Prostate gland (tissue), 2 donors: Measurements from ENCODE around the gene RGS4. TPM values are rescaled to one million over a fixed set of nuclear protein-coding genes. Genes with fewer than 3 reads are reported as not detected.
A peak's percentile ranks its signal among the peaks of the same experiment; 100 is the strongest.

Source experiments
- DNase-seq: peaks from one replicate; pipeline ENCODE4 v3.0.0-alpha.2; 2019; ENCODE audit warnings: low spot score
- H3K27ac ChIP-seq, 2 donors: fragments of 200-600 bp; sonication (generic); 2 replicates each; pipeline ENCODE4 v1.5.1; 2017 to 2019
- H3K27me3 ChIP-seq: fragments of 200-600 bp; sonication (generic); replicated peaks from 2 replicates; pipeline ENCODE4 v1.5.1; 2019; ENCODE audit not compliant: insufficient read depth
- H3K36me3 ChIP-seq, 2 donors: fragments of 200-600 bp; sonication (generic); 1 replicate in 1 of 2; 2 replicates in 1 of 2; pipeline versions ENCODE4 v1.5.1 to v1.8.1; 2017 to 2019
- H3K4me1 ChIP-seq: fragments of 200-600 bp; sonication (generic); replicated peaks from 2 replicates; pipeline ENCODE4 v1.5.1; 2019
- H3K4me3 ChIP-seq, 2 donors: fragments of 200-600 bp; sonication (generic); 2 replicates each; pipeline ENCODE4 v1.5.1; 2017 to 2019
- H3K9me3 ChIP-seq: fragments of 200-600 bp; sonication (generic); 2 replicates; pipeline ENCODE4 v1.5.1; 2017
- POLR2A ChIP-seq: fragments of 450-650 bp; IDR thresholded peaks from one replicate; pipeline ENCODE4 v1.6.1; 2016; ENCODE audit warnings: antibody characterized with exemption, mild to moderate bottlenecking
- POLR2AphosphoS5 ChIP-seq: sonication (generic); formaldehyde crosslinking; IDR thresholded peaks from one replicate; pipeline ENCODE4 v1.6.1; 2017; ENCODE audit warnings: antibody characterized with exemption
- WGBS: methylation state at CpG from one replicate; pipeline ENCODE4 v1.1.5; 2018; 5-methylcytosine and 5-hydroxymethylcytosine counted together
- intact Hi-C: fragments of 100-400 bp; cut with DNase I; formaldehyde crosslinking; loops from one replicate; pipeline ENCODE4 v1.14.2; 2022
- total RNA-seq, 2 donors: library from RNA; depleted of rRNA; stranded (reverse); fragments of >200 nt; gene quantifications; one replicate each; pipeline ENCODE4 v1.1.0, GENCODE V29; 2016
- TF ChIP-seq, protein P1 (sequence below), 4 experiments: fragments of 200-600 bp in 2 of 4; fragments of 450-650 bp in 2 of 4; sonication (generic) in 2 of 4; IDR thresholded peaks; 1 replicate in 3 of 4; 2 replicates in 1 of 4; pipeline ENCODE4 v1.5.1; 2016 to 2019; ENCODE audit warnings: antibody characterized with exemption in 4 of 4, mild to moderate bottlenecking in 2 of 4, moderate library complexity in 2 of 4

RGS4 gene
- 10 to 100 TPM in 1 of 2 donors, 1 to 10 TPM in 1; 3.0 to 11.1 TPM for total RNA-seq

GRCh38 chr1:163069142-163069541 lies at the start of gene RGS4:
TSS of gene RGS4 (plus strand) at chr1:163069361. CDS start at chr1:163069485, 124 bp downstream.
- intact Hi-C loops, result loop anchor here (10.0 kb wide), 1 partner anchor 214 kb away; no protein-coding TSS in a partner anchor
- H3K4me1 ChIP-seq, result no peaks in the 10 kb centered on the region
- no peaks in the 10 kb centered on the region for H3K27me3 ChIP-seq
- no peaks in the 10 kb centered on the region for H3K36me3 ChIP-seq
- WGBS, result under 1% methylated on average over 13 of the region's 13 CpGs
- TF ChIP-seq POLR2A (no peak), POLR2AphosphoS5 (no peak)
- TF ChIP-seq, protein P1, sequence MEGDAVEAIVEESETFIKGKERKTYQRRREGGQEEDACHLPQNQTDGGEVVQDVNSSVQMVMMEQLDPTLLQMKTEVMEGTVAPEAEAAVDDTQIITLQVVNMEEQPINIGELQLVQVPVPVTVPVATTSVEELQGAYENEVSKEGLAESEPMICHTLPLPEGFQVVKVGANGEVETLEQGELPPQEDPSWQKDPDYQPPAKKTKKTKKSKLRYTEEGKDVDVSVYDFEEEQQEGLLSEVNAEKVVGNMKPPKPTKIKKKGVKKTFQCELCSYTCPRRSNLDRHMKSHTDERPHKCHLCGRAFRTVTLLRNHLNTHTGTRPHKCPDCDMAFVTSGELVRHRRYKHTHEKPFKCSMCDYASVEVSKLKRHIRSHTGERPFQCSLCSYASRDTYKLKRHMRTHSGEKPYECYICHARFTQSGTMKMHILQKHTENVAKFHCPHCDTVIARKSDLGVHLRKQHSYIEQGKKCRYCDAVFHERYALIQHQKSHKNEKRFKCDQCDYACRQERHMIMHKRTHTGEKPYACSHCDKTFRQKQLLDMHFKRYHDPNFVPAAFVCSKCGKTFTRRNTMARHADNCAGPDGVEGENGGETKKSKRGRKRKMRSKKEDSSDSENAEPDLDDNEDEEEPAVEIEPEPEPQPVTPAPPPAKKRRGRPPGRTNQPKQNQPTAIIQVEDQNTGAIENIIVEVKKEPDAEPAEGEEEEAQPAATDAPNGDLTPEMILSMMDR (IDR thresholded peaks at IDR 0.05), result peak in 3 of 4 experiments; percentile 25 to 50 (median 33)
- H3K27ac ChIP-seq, result peak within 1 kb of the TSS in 1 of 2 donors; percentile 1
- peak; percentile 27 for DNase-seq
- no peaks in the 10 kb centered on the region for H3K9me3 ChIP-seq
- peak within 1 kb of the TSS; percentile 0 to 11 for H3K4me3 ChIP-seq

DNA sequence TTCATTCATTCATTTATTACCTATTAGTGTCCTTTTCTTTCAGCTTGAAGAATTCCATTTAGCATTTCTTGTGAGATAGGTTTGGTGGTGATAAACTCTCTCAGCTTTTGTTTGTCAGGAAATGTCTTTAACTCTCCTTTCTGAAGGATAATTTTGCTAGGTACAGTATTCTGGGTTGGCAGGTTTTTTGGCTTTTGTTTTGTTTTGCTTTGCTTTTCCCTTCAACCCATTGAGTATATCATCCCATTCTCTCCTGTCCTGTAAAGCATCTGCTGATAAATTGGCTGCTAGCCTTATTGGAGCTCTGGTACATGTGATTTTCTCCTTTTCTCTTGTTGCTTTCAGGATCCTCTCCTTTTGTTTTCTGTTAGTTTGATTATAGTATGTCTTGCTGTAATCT lies 47.0 kb upstream of the RGS4 start:
- intact Hi-C loops, result no loop called here
- Histone ChIP-seq H3K4me1 (no peaks in the 10 kb centered on the region), H3K4me3 (no peak overlapping the region), H3K36me3 (no peaks in the 10 kb centered on the region), H3K9me3 (no peaks in the 10 kb centered on the region), H3K27me3 (no peaks in the 10 kb centered on the region), H3K27ac (no peak overlapping the region)
- no peak for DNase-seq
- TF ChIP-seq POLR2AphosphoS5, result no peak
- TF ChIP-seq, protein P1 (IDR thresholded peaks at IDR 0.05), result no peak

- Histone ChIP-seq H3K27ac (no peak overlapping the region), H3K4me1 (no peaks in the 10 kb centered on the region), H3K36me3 (no peaks in the 10 kb centered on the region), H3K4me3 (no peak overlapping the region), H3K9me3 (no peaks in the 10 kb centered on the region), H3K27me3 (no peaks in the 10 kb centered on the region)
- DNase-seq, result no peak
- TF ChIP-seq, protein P1 (IDR thresholded peaks at IDR 0.05), result no peak
- no peak for TF ChIP-seq POLR2AphosphoS5
- no peak for TF ChIP-seq POLR2A
- intact Hi-C loops, result no loop called here
Measured at GRCh38 chr1:163027610-163028009, 41.6 kb upstream of the RGS4 start.

- Histone ChIP-seq H3K27ac (no peak overlapping the region), H3K9me3 (no peaks in the 10 kb centered on the region), H3K27me3 (no peaks in the 10 kb centered on the region), H3K4me1 (no peaks in the 10 kb centered on the region), H3K4me3 (no peak overlapping the region), H3K36me3 (no peaks in the 10 kb centered on the region)
- TF ChIP-seq, protein P1 (IDR thresholded peaks at IDR 0.05), result no peak
- TF ChIP-seq POLR2AphosphoS5 (no peak), POLR2A (no peak)
- DNase-seq, result no peak
- WGBS, result 93% methylated on average over 5 of the region's 5 CpGs
- intact Hi-C loops, result no loop called here
Measured at GRCh38 chr1:163029901-163030300, 39.3 kb upstream of the RGS4 start.

DNA sequence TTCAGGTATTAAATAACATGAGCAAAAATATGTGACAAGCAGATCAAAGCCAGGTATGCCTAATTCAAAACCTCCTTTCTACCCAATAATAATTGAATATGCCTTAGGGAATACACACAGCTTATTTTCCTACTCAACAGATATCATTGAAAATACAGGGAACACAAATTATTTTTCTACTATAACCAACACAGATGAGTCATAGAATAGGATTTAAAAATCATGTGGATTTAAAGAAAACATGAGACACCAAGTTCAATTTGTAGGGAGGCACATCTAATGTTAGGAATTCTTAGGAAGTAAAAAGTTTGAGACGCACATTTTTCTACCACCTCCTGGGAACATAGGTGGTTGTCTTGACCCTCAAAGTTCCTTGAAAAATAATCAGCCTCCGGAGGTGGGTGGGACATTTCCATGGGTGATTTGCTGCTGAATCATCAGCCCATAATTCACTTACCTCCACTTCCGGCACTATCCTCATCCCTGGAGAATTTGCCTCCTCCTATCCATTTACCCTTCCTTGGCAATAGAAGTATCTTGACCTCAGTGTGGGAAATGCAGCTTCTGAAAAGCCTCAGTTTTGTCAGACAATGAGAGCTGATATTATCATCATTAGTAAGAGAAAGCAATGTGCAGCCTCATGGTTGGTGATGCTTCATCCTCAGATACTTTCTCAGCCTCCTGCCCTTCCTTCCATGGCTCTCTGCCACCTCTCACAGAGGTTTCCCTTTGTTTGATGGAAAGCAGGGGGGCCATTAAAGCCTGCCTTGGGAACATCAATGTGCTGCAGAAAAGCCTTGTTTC lies 33.5 kb upstream of the RGS4 start:
- Histone ChIP-seq H3K36me3 (no peaks in the 10 kb centered on the region), H3K4me3 (no peak overlapping the region), H3K27ac (no peak overlapping the region), H3K9me3 (no peaks in the 10 kb centered on the region), H3K27me3 (no peaks in the 10 kb centered on the region), H3K4me1 (no peaks in the 10 kb centered on the region)
- WGBS, result 55% methylated on average over 3 of the region's 3 CpGs
- DNase-seq, result no peak
- TF ChIP-seq POLR2AphosphoS5 (no peak), POLR2A (no peak)
- TF ChIP-seq, protein P1 (IDR thresholded peaks at IDR 0.05), result no peak
- intact Hi-C loops, result no loop called here
